ENCODE results near the gene CNIH3. TPM values are rescaled to one million over a fixed set of nuclear protein-coding genes. Genes with fewer than 3 reads are reported as not detected.
"Not testable (repeated sequence)": the region's sequence is repeated elsewhere in the genome, so short reads cannot be mapped to it uniquely, and the experiment has no call there.

Gene CNIH3
- total and polyA plus RNA-seq, 2 donors (not counting 1 experiment from before 2014, with no cell fraction given), result 0.72 to 1.8 TPM

GRCh38 chr1:224707843-224708725, 92.0 kb downstream of the CNIH3 start:
- 96% methylated on average over 6 of the region's 7 CpGs for WGBS (ENCODE audit: insufficient coverage)
- no peak for TF ChIP-seq EZH2 (IDR thresholded peaks at IDR 0.05; ENCODE audit: borderline replicate concordance, insufficient read depth, low read depth, low read length, poor library complexity, severe bottlenecking)
- TF ChIP-seq, protein P1, sequence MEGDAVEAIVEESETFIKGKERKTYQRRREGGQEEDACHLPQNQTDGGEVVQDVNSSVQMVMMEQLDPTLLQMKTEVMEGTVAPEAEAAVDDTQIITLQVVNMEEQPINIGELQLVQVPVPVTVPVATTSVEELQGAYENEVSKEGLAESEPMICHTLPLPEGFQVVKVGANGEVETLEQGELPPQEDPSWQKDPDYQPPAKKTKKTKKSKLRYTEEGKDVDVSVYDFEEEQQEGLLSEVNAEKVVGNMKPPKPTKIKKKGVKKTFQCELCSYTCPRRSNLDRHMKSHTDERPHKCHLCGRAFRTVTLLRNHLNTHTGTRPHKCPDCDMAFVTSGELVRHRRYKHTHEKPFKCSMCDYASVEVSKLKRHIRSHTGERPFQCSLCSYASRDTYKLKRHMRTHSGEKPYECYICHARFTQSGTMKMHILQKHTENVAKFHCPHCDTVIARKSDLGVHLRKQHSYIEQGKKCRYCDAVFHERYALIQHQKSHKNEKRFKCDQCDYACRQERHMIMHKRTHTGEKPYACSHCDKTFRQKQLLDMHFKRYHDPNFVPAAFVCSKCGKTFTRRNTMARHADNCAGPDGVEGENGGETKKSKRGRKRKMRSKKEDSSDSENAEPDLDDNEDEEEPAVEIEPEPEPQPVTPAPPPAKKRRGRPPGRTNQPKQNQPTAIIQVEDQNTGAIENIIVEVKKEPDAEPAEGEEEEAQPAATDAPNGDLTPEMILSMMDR (IDR thresholded peaks at IDR 0.05), result no peak
- POLR2A ChIA-PET, result no interaction called here
- Histone ChIP-seq H3K4me2 (replicated peaks; ENCODE audit: low read depth, low read length, poor library complexity, severe bottlenecking) (no peak overlapping the region), H2AFZ (ENCODE audit: insufficient read depth, low read depth, low read length, poor library complexity, severe bottlenecking) (no peak overlapping the region), H3K36me3 (replicated peaks in 1 of 2; ENCODE audit: control extremely low read depth in 1 of 2, control insufficient read depth in 1 of 2, extremely low read depth in 1 of 2, insufficient read depth in 2 of 2, low read length in 1 of 2) (no peaks in the 10 kb centered on the region), H3K9ac (ENCODE audit: low read length) (no peak overlapping the region), H3K9me3 (ENCODE audit: control extremely low read depth in 1 of 3, control insufficient read depth in 2 of 3, insufficient read depth in 1 of 3, low read length in 2 of 3) (no peaks in the 10 kb centered on the region), H3K4me1 (ENCODE audit: control insufficient read depth in 2 of 2, insufficient read depth in 2 of 2, low read length in 2 of 2) (no peaks in the 10 kb centered on the region), H3K4me3 (ENCODE audit: control extremely low read depth in 1 of 5, extremely low read depth in 1 of 5, insufficient read depth in 1 of 5, low read depth in 2 of 5, low read length in 4 of 5) (no peak overlapping the region), H3K27ac (ENCODE audit: low read length in 2 of 2) (no peak overlapping the region), H4K20me1 (ENCODE audit: control insufficient read depth, insufficient read depth, low read length, poor library complexity, severe bottlenecking) (no peaks in the 10 kb centered on the region), H3K79me2 (ENCODE audit: control insufficient read depth, insufficient read depth, low read length) (no peaks in the 10 kb centered on the region), H3K27me3 (replicated peaks in 1 of 4; ENCODE audit: control extremely low read depth in 1 of 4, control insufficient read depth in 3 of 4, insufficient read depth in 4 of 4, low read length in 3 of 4) (no peaks in the 10 kb centered on the region)
- CTCF ChIA-PET, result no interaction called here
- Mint-ChIP-seq H3K9me3 (ENCODE audit: insufficient read depth) (no peaks in the 10 kb centered on the region), H3K4me3 (no peak overlapping the region), H3K27ac (no peak overlapping the region), H3K27me3 (no peaks in the 10 kb centered on the region), H3K4me1 (no peaks in the 10 kb centered on the region)
- DNase-seq (no peak), ATAC-seq (ENCODE audit: low read depth) (no peak)
- intact Hi-C loops (cut with micrococcal nuclease), result no loop called here

GRCh38 chr1:224710196-224710595, 94.1 kb downstream of the CNIH3 start:
- Mint-ChIP-seq H3K9me3 (ENCODE audit: insufficient read depth) (no peaks in the 10 kb centered on the region), H3K27me3 (no peaks in the 10 kb centered on the region), H3K27ac (no peak overlapping the region), H3K4me3 (no peak overlapping the region), H3K4me1 (no peaks in the 10 kb centered on the region)
- no peaks in the 10 kb centered on the region for H3K4me1 ChIP-seq (ENCODE audit: control insufficient read depth in 2 of 2, insufficient read depth in 2 of 2, low read length in 2 of 2)
- ATAC-seq (ENCODE audit: low read depth) (no peak), DNase-seq (no peak)
- no peaks in the 10 kb centered on the region for H3K79me2 ChIP-seq (ENCODE audit: control insufficient read depth, insufficient read depth, low read length)
- no peak overlapping the region for H3K9ac ChIP-seq (ENCODE audit: low read length)
- no peaks in the 10 kb centered on the region for H4K20me1 ChIP-seq (ENCODE audit: control insufficient read depth, insufficient read depth, low read length, poor library complexity, severe bottlenecking)
- intact Hi-C loops (cut with micrococcal nuclease), result no loop called here
- H3K4me3 ChIP-seq (ENCODE audit: control extremely low read depth in 1 of 5, extremely low read depth in 1 of 5, insufficient read depth in 1 of 5, low read depth in 2 of 5, low read length in 4 of 5), result no peak overlapping the region
- TF ChIP-seq, protein P1 (IDR thresholded peaks at IDR 0.05), result no peak
- TF ChIP-seq EZH2 (IDR thresholded peaks at IDR 0.05; ENCODE audit: borderline replicate concordance, insufficient read depth, low read depth, low read length, poor library complexity, severe bottlenecking), result no peak
- no peak overlapping the region for H3K27ac ChIP-seq (ENCODE audit: low read length in 2 of 2)
- no peak overlapping the region for H3K4me2 ChIP-seq (replicated peaks; ENCODE audit: low read depth, low read length, poor library complexity, severe bottlenecking)
- 91% methylated on average over 3 of the region's 3 CpGs for WGBS (ENCODE audit: insufficient coverage)
- POLR2A ChIA-PET, result no interaction called here
- H3K27me3 ChIP-seq (replicated peaks in 1 of 4; ENCODE audit: control extremely low read depth in 1 of 4, control insufficient read depth in 3 of 4, insufficient read depth in 4 of 4, low read length in 3 of 4), result no peaks in the 10 kb centered on the region
- no peak overlapping the region for H2AFZ ChIP-seq (ENCODE audit: insufficient read depth, low read depth, low read length, poor library complexity, severe bottlenecking)
- CTCF ChIA-PET, result no interaction called here
- no peaks in the 10 kb centered on the region for H3K36me3 ChIP-seq (replicated peaks in 1 of 2; ENCODE audit: control extremely low read depth in 1 of 2, control insufficient read depth in 1 of 2, extremely low read depth in 1 of 2, insufficient read depth in 2 of 2, low read length in 1 of 2)
- no peaks in the 10 kb centered on the region for H3K9me3 ChIP-seq (ENCODE audit: control extremely low read depth in 1 of 3, control insufficient read depth in 2 of 3, insufficient read depth in 1 of 3, low read length in 2 of 3)

DNA sequence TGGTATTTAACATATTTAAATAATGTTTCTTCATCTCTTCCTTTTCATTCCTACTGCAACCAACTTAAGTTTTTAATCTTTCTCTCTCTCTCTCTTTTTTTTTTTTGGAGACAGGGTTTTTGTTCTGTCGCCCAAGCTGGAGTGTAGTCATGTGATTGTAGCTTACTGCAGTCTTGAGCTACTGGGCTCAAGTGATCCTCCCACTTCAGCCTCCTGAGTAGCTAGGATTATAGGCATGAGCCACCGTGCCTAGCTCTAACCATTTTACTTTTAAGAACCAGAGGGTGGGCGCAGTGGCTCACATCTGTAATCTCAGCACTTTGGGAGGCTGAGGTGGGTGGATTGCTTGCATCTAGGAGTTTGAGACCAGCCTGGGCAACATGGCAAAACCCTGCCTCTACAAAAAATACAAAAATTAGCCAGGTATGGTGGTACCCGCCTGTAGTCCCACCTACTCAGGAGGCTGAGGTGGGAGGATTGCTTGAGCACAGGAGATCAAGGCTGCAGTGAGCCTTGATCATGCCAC, 95.2 kb downstream of the CNIH3 start:
- POLR2A ChIA-PET; H3K4me1 ChIP-seq (ENCODE audit: control insufficient read depth in 2 of 2, insufficient read depth in 2 of 2, low read length in 2 of 2); H3K9ac ChIP-seq (ENCODE audit: low read length); ATAC-seq (ENCODE audit: low read depth); H3K27ac ChIP-seq (ENCODE audit: low read length in 2 of 2); H3K27me3 Mint-ChIP-seq; H2AFZ ChIP-seq (ENCODE audit: insufficient read depth, low read depth, low read length, poor library complexity, severe bottlenecking); H4K20me1 ChIP-seq (ENCODE audit: control insufficient read depth, insufficient read depth, low read length, poor library complexity, severe bottlenecking); H3K9me3 Mint-ChIP-seq (ENCODE audit: insufficient read depth); H3K27me3 ChIP-seq (replicated peaks in 1 of 4; ENCODE audit: control extremely low read depth in 1 of 4, control insufficient read depth in 3 of 4, insufficient read depth in 4 of 4, low read length in 3 of 4); H3K4me1 Mint-ChIP-seq; H3K4me3 Mint-ChIP-seq; H3K27ac Mint-ChIP-seq; H3K4me2 ChIP-seq (replicated peaks; ENCODE audit: low read depth, low read length, poor library complexity, severe bottlenecking); H3K4me3 ChIP-seq (ENCODE audit: control extremely low read depth in 1 of 5, extremely low read depth in 1 of 5, insufficient read depth in 1 of 5, low read depth in 2 of 5, low read length in 4 of 5); DNase-seq; H3K79me2 ChIP-seq (ENCODE audit: control insufficient read depth, insufficient read depth, low read length); CTCF ChIA-PET; intact Hi-C loops (cut with micrococcal nuclease); H3K36me3 ChIP-seq (replicated peaks in 1 of 2; ENCODE audit: control extremely low read depth in 1 of 2, control insufficient read depth in 1 of 2, extremely low read depth in 1 of 2, insufficient read depth in 2 of 2, low read length in 1 of 2); H3K9me3 ChIP-seq (ENCODE audit: control extremely low read depth in 1 of 3, control insufficient read depth in 2 of 3, insufficient read depth in 1 of 3, low read length in 2 of 3): not testable (repeated sequence)
- no CpG with 5 or more reads among the region's 4 CpGs for WGBS (ENCODE audit: insufficient coverage)

Data from B cell (primary cell).